Activated gamma-delta T cell (primary cell): ENCODE measurements around the gene SPINT2.

Experiments
- DNase-seq: peaks from one replicate; lab custom pipeline; 2025; lab: John Stamatoyannopoulos, UW

Gene SPINT2

DNA sequence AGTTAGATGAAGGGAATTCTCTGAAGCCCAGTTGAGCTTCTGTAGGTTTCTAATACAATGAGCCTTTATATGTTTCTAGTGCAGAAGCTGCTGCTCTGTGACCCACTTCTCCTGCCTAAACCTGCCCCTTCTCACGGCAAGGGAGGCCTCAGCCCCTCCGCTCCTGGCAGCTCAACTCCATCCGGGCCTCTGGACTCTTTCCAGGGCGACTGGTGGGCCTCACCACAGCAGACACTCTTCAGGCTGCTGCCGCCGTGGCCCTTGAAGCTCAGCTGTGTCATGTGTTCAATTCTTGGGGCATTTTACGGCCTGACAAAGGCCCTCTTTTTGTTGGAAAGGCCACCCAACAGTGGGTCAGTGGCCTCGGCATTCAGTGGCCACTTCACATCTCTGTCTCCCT, 29.7 kb downstream of the SPINT2 start:
- DNase-seq: no peak

DNA sequence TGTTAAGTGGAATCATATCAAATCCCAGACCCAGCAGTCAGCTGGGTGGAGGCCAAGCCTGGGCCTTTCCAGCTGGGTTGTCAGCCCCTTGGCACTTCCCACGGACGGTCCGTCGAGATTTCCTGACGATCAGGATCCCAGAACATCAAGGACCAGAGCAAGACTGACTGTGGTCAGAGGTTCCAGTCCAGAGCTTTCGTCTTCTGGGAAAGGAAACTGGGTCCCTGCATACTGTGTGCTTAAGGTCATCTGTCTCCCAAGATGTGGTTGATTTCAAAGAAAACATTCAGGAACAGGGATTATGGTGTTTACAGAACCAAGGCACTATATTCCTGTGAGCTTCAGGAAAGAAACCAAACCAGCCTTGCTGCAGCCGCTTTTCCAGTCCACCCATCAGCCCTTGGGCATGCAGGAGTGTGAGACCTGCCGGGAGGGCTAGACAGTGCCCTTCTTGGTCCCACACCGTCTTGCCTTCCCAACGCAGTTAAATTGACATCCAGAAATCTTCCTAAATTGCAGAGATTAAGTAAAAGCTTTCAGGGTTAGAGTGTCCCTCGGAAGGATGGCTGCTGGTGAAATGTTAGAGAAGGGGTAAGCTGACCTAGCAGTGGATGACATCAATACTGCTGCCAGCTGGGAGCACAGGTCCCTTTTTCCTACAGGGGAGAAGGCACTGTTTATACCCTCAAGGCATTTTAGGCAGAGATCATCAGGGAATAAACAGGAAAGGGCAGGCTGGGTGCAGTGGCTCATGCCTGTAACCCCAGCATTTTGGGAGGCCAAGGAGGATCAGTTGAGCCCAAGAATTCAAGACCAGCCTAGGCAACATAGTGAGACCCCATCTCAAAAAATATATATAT, 34.7 kb downstream of the SPINT2 start:
- no peak for DNase-seq

DNA sequence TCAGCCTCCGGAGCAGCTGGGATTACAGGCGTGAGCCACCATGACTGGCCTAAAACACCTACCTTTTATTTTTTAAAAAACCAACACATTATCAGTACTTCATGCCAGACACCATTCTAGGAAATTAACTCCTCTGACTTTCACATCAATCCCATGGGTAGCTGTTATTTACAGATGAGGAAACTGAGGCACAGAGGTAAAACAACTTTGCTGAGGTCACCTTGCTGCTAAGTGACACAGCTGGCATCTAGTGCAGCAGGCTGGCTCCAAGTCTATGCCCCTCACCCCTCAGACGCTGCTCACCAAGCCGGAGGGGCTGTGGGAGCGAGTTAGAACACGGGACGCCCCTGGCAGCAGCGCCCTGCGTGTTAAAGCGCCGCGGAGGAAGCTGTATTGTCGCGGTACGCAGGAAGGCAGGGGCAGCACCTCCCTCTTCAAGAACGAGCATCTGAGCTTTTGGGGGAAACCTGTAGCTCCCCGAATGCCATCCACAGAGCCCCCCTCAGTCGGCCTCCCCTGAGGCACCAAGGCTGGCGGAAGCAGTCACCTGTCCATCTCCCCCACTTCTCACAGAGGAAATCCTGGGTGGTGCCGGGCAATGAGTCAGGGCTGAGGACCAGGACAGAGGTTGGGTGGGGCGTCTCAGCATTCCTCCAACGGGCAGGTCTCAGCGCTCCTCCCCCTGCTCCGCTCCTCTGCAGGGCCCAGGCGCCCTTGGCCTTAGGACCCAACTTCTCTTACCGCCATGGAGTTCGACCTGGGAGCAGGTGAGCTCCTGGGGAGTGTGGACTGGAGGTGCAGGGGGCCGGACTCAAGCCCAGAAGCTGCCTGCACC, 39.4 kb downstream of the SPINT2 start, which contains the start of gene C19orf33:
Gene C19orf33, plus strand, starts transcription at position 735 of the 835 bp plus-strand sequence. Its CDS starts 11 bp downstream, at position 746.
- no peak for DNase-seq

DNA sequence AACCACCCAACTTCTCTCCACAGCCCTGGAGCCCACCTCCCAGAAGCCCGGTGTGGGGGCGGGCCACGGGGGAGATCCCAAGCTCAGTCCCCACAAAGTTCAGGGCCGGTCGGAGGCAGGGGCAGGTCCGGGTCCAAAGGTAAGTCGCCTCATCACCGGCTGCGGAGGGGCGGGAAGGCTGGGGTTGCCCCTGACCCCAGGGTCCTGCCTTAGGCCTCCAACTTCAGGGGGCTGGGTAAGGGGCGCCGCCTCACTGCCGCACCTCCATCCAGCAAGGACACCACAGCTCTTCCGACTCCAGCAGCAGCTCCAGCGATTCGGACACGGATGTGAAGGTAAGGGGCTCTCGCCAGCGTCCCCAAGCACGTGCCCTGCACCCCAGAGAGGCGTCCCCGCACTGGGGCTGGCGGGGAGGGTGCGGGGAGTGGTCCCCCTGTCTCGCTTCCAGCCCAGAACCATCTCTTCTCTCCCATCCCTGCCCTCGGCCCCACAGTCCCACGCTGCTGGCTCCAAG, 40.0 kb downstream of the SPINT2 start:
- DNase-seq: no peak

DNA sequence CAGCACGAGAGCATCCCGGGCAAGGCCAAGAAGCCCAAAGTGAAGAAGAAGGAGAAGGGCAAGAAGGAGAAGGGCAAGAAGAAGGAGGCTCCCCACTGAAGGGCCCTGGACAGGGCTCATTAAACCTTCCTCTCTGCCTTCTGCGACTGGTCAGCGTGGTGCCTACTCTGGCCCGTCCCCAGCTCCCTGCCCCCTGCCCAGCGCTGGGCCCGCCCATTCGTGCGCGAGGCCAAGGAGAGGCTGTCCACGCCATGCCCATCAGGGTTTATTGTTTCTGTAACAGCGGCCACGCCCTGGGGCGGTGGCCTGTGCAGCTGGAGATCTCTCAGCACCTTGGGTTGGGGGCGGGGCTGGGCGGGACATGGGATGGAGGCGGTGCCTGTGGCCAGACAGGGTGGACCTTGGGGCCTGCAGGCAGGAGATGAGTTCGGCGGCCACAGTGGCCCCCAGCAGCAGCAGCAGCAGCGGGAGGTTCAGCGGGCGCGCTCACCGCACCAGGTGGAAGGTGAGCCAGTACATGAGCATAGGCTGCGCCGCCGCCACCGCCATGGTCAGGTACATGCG, 40.6 kb downstream of the SPINT2 start:
- no peak for DNase-seq

DNA sequence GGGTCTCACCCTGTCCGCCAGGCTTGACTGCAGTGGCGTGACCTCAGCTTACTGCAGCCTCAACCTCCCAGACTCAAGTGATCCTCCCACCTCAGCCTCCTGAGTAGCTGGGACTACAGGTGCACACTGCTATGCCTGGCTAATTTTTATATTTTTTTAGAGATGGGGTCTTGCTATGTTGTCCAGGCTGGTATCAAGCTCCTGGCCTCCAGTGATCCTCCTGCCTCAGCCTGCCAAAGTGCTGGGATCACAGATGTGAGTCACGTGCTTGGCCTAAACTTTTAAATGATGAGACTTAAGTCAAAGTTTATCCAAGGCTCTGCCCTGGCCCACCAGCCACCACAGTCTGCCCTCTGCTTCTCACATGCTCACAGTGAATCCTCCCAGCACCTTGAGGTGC, 41.9 kb downstream of the SPINT2 start:
- no peak for DNase-seq

DNA sequence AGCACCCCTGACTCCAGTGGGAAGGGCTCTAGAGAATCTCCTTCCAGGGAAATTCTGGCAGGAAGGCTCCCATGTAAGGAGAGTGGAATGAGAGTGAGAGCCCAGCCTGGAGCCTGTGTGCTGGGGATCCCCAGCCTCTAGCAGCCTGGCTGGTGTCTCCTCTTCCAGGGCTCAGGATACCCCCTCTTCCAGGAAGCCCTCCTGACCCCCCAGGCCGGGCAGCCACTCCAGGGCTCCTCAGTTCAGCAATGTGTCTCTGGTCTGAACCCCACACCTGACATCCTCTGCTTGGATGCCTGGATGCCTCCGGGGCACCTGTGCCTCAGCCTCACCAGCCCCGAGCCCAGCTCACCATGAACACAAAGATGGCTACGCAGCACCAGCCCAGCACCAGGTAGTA, 42.7 kb downstream of the SPINT2 start:
- DNase-seq: no peak

DNA sequence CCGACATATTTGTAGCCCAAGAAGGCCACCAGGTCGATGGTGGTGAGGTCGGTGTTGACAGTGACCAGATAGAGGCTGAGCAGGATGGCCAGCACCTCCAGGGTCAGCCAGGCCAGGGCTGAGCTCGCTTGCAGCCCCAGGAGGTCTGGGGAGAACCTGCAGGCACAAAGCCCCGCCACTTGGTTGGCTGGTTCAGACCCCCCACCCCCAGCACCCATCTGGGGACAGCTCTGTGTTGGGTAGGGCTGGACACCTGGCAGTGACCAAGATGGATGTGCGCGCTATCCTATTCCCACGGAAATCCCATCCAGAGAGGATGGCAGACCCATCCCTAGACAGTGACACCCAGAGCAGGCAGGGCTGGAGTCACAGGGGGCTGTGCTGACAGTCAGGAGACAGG, 43.2 kb downstream of the SPINT2 start:
- no peak for DNase-seq

DNA sequence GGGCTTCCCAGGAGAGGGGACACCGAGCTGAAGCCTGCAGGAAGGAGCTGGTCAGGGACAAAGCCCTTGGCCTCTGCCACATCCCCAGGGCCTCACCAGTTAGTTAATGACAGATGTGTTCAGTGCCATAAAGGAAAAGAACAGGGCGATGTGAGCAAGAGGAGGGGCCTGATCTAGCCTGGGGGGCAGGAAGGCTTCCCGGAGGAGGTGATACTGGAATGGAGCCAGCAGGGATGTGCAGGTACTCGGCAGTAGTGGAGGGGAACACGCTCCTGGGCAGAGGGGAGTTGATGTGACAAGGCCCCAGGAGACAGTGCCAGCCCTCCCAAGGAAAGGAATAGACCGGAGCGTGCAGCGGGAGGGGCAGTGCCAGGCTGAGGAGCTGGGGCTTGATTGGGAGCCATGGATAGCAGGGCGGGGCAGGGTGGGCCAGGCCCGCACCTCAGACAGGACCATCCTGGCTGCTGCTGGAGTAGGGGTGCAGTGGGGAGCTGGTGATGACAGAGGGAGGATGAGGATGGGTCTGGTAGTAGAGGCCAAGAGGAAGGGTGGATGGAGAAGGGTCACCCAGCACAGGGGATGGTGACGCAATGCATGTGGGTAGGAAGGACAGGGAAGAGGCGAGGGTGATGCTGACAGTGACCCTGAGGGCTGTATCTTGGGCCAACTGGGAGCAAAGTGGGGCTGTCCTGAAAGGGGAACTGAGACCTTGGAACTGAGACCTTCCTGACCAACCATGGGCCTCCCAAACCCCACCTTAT, 43.8 kb downstream of the SPINT2 start:
- DNase-seq: no peak

DNA sequence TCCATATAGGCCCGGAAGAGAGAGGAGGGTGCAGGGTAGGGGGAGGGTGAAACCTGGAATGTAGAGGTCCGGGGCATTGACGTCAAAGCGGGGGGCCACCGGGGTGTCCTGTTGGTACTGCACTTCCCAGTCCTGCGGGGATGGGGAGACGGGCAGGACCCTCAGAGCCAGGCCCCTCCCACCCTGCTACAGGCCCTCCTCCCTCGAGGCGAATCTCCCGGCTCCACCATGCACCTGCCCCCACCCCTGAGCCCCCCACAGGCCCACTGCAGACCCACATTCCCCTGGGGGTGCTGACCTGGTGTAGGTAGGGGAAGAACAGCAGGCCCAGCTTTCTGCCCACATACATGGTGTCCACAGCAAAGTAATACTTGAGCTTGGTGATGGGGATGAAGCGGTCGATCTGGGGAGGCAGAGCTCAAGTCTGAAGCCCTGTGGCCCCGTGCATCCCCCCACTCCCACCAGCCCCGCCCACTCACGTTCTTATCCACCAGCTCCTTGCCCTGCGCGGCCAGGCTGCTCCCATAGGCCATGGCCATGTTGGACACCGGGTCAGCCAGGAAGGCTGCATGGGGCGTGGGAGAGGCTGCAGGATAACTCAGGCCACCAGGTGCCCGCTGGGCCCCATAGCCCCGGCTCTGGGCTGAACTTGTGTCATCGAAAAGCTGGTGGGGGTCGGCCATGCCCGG, 44.7 kb downstream of the SPINT2 start:
- DNase-seq: no peak

DNA sequence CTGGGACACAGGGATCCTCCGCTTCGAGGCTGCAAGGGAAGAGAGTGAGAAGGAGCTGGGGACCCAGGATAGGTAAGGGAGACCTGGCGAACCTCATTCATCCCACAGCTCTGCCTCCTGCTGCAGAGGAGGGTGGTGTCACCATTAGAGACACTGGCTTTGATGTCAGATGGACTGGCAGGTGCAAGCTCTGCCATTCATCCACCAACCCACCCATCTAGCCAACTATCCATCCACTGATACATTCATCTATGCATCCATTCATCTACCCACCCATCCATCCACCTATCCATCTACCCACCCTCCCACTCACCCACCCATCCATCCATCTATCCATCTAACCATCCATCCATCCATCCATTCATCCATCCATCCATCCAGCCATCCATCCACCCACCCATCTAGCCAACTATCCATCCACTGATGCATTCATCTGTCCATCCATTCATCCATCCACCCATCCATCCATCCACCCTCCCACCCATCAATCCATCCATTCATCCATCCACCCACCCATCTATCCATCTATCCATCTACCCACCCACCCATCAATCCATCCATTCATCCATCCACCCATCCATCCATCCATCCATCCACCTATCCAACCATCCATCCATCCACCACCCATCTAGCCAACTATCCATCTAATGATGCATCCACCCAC, 45.4 kb downstream of the SPINT2 start:
- no peak for DNase-seq

DNA sequence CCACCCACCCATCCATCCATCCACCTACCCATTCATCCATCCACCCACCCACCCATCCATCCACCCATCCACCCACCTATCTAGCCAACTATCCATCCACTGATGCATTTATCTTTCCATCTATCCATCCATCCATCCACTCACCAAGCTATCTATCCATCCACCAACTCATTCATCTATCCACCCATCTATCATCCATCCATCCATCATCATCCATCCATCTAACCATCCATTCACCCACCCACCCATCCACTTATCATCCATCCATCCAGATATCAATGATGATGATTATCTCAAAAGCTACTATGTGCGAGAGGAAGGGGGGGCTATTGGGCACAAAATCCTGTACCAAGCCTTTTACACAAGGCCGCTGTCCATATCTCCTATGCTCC, 45.9 kb downstream of the SPINT2 start:
- no peak for DNase-seq

DNA sequence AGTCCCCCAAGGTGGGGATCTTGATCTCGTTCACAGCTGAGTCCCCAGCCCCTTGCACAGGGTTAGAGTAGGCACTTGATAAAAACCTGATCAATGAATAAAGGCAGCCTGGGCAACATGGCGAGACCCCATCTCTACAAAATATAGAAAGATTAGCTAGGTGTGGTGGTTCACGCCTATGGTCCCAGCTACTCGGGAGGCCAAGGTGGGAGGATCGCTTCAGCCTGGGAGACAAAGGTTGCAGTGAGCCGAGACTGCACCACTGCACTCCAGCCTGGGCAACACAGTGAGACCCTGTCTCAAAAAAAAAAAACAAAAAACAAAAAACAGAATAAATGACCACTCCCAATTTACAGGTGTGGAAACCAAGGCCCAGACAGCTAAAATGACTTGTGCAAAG, 46.6 kb downstream of the SPINT2 start:
- DNase-seq: no peak

DNA sequence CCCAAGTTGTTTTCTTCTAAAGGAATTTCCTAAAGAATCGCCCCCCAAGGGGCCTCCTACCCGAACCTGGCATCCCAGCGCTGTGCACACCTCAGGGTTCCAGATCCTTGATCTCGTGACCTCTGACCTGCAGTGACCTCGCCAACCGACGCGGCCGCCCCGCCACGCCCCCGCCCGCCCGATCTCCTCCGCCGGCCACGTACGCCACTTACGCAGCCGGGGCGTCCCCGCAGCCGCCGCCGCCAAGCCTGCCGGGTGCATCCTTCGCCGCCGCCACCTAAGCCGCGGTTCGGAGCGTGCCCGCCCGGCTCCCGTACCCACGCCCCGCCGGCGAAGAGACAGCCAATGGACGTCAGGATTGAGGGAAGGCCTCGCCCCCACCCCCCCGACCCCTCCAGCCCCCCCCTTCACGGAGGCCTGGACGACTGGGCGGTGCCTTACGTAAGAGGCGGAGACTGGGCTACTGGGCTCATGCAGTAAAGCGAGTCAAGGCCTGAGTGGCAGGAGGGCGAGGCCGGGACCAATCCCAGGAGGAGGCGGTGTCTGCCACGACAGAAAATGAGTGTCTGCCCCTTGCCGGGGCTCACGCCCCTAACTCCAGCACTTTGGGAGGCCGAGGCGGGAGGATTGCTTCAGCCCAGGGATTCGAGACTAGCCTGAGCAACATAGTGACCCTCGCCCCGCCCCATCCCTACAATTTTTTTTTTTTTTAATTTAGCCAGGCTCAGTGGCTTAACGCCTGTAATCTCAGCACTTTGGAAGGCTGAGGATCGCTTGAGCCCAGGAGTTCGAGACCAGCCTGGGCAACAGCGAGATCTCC, 51.5 kb downstream of the SPINT2 start, which contains the start of gene YIF1B:
Gene YIF1B, minus strand, starts transcription at position 291 of the 820 bp plus-strand sequence. Its CDS starts 30 bp downstream, at position 261.
- peak; percentile 96 for DNase-seq

DNA sequence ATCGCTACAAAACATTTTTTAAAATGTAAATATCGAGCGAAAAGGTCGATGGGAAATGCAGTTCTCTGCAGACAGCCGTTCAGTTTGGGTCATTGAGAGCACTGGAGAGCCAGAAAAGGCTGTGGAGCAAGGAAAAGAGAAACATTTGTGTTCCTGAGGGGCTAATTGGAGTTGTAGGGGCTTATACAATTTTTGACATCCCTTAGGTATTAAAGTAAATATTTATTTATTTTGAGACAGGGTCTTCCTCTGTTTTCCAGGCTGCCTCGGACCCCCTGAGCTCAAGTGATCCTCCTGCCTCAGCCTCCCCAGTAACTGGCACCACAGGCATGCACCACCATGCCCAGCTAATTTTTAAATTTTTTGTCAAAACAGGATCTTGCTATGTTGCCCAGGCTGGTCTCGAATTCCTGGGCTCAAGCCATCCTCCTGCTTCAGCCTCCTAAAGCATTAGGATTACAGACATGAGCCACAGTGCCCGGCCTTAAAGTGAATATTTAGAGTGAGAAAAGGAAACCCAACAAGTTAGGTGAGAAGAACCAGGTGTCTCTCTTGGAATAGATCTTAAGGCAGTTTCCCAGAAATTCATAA, 52.2 kb downstream of the SPINT2 start:
- no peak for DNase-seq

DNA sequence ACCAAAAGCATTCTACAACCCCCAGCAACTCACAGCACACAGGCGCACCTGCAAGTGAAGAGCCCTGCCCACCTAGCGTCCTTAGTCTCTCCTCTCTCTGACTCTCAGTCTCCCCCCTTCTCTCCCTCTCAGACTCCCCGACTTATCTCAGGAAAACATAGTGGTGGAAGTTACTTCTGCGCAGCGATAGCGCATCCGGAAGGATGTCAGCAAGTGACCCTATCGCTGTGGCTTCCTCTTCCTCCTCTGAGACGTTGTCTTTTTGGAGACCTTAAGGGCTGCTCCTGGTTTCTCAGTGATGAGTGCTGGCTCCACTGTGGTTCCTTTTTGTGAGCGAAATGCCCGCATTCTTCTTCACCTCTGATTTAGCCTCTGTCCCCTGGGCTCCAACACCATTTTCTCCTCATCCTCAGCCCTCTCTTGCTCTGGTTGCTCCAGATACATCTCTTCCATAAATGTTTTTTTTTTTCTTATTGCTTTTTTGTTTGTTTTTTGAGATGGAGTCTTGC, 52.8 kb downstream of the SPINT2 start:
- no peak for DNase-seq

DNA sequence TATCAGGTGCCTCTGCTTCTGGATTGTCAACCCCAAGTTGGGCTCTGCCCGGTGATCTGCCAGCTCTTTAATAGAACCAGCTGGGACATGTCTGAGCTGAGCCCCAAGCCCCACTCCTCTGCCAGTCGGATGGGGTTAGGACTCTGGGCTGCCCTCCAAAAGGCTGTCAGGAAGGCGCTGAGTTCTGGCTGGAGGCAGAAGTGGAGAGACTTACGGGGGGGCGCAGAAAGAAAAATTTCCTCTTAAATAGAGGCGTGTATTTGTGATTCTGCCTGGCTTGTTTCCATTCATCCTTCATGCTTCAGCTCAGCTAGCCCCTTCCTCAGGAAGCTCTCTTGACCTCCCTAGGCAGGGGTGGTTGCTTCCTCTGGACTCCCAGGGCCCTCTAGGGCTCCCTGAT, 54.3 kb downstream of the SPINT2 start:
- DNase-seq: no peak

DNA sequence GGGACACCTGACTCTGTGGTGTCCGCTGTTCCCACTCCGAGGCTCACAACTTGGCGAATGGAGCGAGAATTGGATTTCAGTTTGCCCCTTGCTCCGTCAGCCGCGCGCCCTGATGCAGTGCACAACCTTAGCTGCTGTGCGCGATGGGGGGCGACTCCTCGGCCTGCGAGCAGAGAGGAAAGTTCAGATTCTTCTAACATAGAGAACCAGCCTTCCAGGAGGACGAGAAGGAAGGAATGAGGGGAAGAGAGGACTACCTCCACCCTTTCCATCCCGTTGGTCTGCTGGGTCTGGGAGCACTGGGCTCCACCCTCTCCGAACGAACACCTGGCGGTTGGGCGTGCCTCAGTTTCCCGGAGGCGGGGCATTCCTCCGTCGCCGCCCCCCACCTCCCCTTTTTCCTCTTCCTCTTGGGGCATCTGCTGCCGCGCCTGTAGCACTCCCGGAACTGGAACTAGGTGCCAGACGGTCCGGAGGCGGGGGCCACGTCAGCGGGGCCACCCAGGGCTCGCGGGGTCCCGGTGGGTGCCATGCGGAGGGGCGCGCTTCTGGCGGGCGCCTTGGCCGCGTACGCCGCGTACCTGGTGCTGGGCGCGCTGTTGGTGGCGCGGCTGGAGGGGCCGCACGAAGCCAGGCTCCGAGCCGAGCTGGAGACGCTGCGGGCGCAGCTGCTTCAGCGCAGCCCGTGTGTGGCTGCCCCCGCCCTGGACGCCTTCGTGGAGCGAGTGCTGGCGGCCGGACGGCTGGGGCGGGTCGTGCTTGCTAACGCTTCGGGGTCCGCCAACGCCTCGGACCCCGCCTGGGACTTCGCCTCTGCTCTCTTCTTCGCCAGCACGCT, 55.3 kb downstream of the SPINT2 start, which contains the start of gene KCNK6:
Gene KCNK6, plus strand, starts transcription at position 425 of the 838 bp plus-strand sequence. Its CDS starts 106 bp downstream, at position 531.
- peak; percentile 35 for DNase-seq
